IMR-90 (cell line): ENCODE measurements around the gene RUNX3. TPM values are rescaled to one million over a fixed set of nuclear protein-coding genes. Genes with fewer than 3 reads are reported as not detected.

ENCODE experiments used
- ATAC-seq: fragments of 200-7000 bp; cut with Tn5 transposase; 2 replicates; pipeline ENCODE4 v1.9.1; 2020; ENCODE audit warnings: low read depth, mild to moderate bottlenecking, moderate library complexity
- BruUV-seq: library from RNA; stranded (reverse); fragments of 400-500 nt; replicated peaks from 2 replicates; lab custom pipeline; 2021; lab: Mats Ljungman, UMichigan
- CTCF ChIA-PET: fragments of 300-600 bp; formaldehyde crosslinking; extraction: SDS; loops from one replicate; lab custom pipeline; 2021; ENCODE audit warnings: antibody characterized with exemption; lab: Yijun Ruan, JAX
- POLR2A ChIA-PET: fragments of 300-600 bp; sonication (Branson Sonifier 250); formaldehyde crosslinking; loops from one replicate; lab custom pipeline; 2022; ENCODE audit warnings: antibody characterized with exemption; ENCODE audit not compliant: unreplicated experiment; lab: Charles Lee
- DNase-seq: peaks from one replicate; pipeline ENCODE4 v3.0.0; 2013
- H2AFZ ChIP-seq: replicated peaks from 2 replicates; pipeline ENCODE3; 2013; ENCODE audit warnings: low read length, mild to moderate bottlenecking; ENCODE audit not compliant: poor library complexity
- H2AK5ac ChIP-seq: 2 replicates; pipeline ENCODE4 v1.6.1; 2013; ENCODE audit warnings: low read depth, low read length, inconsistent platforms
- H2AK9ac ChIP-seq: replicated peaks from 2 replicates; pipeline ENCODE3; 2013; ENCODE audit warnings: mild to moderate bottlenecking, low read depth, low read length, moderate library complexity; ENCODE audit not compliant: poor library complexity
- H2BK120ac ChIP-seq: 2 replicates; pipeline ENCODE4 v1.6.1; 2013; ENCODE audit warnings: low read depth, low read length, inconsistent platforms
- H2BK15ac ChIP-seq: 3 replicates; pipeline ENCODE4 v1.6.1; 2013; ENCODE audit warnings: low read depth, low read length, inconsistent platforms
- H2BK20ac ChIP-seq: 2 replicates; pipeline ENCODE4 v1.6.1; 2013; ENCODE audit warnings: low read depth, mild to moderate bottlenecking, inconsistent platforms, low read length, moderate library complexity
- H2BK5ac ChIP-seq: 2 replicates; pipeline ENCODE4 v1.6.1; 2013; ENCODE audit warnings: mild to moderate bottlenecking, low read depth, low read length, inconsistent platforms; ENCODE audit not compliant: poor library complexity, severe bottlenecking
- H3K14ac ChIP-seq: replicated peaks from 2 replicates; pipeline ENCODE4 v1.6.1; 2013; ENCODE audit warnings: low read depth, low read length, inconsistent platforms
- H3K18ac ChIP-seq: 2 replicates; pipeline ENCODE4 v1.6.1; 2013; ENCODE audit warnings: low read depth, low read length, control low read depth
- H3K23ac ChIP-seq: 2 replicates; pipeline ENCODE4 v1.6.1; 2013; ENCODE audit warnings: low read depth, low read length, inconsistent platforms
- H3K27ac ChIP-seq: 2 replicates; pipeline ENCODE4 v1.5.1; 2013; ENCODE audit warnings: mild to moderate bottlenecking, control low read depth, low read length; ENCODE audit not compliant: insufficient read depth
- H3K27me3 ChIP-seq: 2 replicates; pipeline ENCODE4 v1.6.1; 2013; ENCODE audit warnings: low read length; ENCODE audit not compliant: control insufficient read depth, insufficient read depth
- H3K36me3 ChIP-seq: 2 replicates; pipeline ENCODE4 v1.6.1; 2013; ENCODE audit warnings: low read length, mixed read lengths; ENCODE audit not compliant: control insufficient read depth, insufficient read depth
- H3K4ac ChIP-seq: 2 replicates; pipeline ENCODE4 v1.6.1; 2013; ENCODE audit warnings: low read depth, low read length, inconsistent platforms
- H3K4me1 ChIP-seq: 2 replicates; pipeline ENCODE4 v1.6.1; 2013; ENCODE audit warnings: low read length, mixed read lengths; ENCODE audit not compliant: control insufficient read depth, insufficient read depth
- H3K4me2 ChIP-seq: 2 replicates; pipeline ENCODE4 v1.6.1; 2013; ENCODE audit warnings: low read depth, mild to moderate bottlenecking, control low read depth, low read length, moderate library complexity
- H3K4me3 ChIP-seq: 2 replicates; pipeline ENCODE4 v1.5.1; 2013; ENCODE audit warnings: low read depth, mild to moderate bottlenecking, control low read depth, low read length, moderate library complexity; ENCODE audit not compliant: insufficient read depth
- H3K56ac ChIP-seq: 2 replicates; pipeline ENCODE4 v1.6.1; 2013; ENCODE audit warnings: low read length, inconsistent platforms; ENCODE audit not compliant: insufficient read depth; ENCODE audit errors: extremely low read depth
- H3K79me1 ChIP-seq, 2 experiments: 2 replicates each; pipeline ENCODE4 v1.6.1; 2013; ENCODE audit warnings: low read length in 2 of 2, inconsistent platforms in 1 of 2, low read depth in 1 of 2
- H3K9ac ChIP-seq: 2 replicates; pipeline ENCODE4 v1.6.1; 2013; ENCODE audit warnings: low read depth, low read length, control low read depth
- H3K9me1 ChIP-seq: 2 replicates; pipeline ENCODE4 v1.6.1; 2013; ENCODE audit warnings: low read length, inconsistent platforms; ENCODE audit not compliant: insufficient read depth
- H3K9me3 ChIP-seq: 2 replicates; pipeline ENCODE4 v1.6.1; 2013; ENCODE audit warnings: low read length; ENCODE audit not compliant: control insufficient read depth, insufficient read depth
- H4K20me1 ChIP-seq: 2 replicates; pipeline ENCODE4 v1.6.1; 2013; ENCODE audit warnings: low read length, inconsistent platforms; ENCODE audit not compliant: insufficient read depth
- H4K5ac ChIP-seq: 2 replicates; pipeline ENCODE4 v1.6.1; 2013; ENCODE audit warnings: mild to moderate bottlenecking, low read depth, low read length, control low read depth
- H4K8ac ChIP-seq, 2 experiments: 2 replicates each; pipeline ENCODE4 v1.6.1; 2013; ENCODE audit warnings: low read depth in 2 of 2, low read length in 2 of 2, control low read depth in 1 of 2, inconsistent platforms in 1 of 2
- H4K91ac ChIP-seq: 2 replicates; pipeline ENCODE4 v1.6.1; 2013; ENCODE audit warnings: low read depth, low read length, inconsistent platforms; ENCODE audit not compliant: insufficient read depth
- USF2 ChIP-seq: fragments of 150-350 bp; IDR thresholded peaks from 2 replicates; pipeline ENCODE4 v1.6.1; 2017; ENCODE audit warnings: mild to moderate bottlenecking, antibody characterized with exemption, low read length, low read depth
- WGBS, 2 experiments: methylation state at CpG; one replicate each; pipeline versions ENCODE4 v1.1.5 to v1.1.7; 2013; ENCODE audit warnings: missing lambda C conversion rate in 2 of 2; ENCODE audit not compliant: insufficient read length in 1 of 2; ENCODE audit errors: extremely low coverage in 2 of 2; 5-methylcytosine and 5-hydroxymethylcytosine counted together
- dilution Hi-C: fragments of 300-500 bp; cut with HindIII; formaldehyde crosslinking; loops from one replicate; pipeline ENCODE4 v1.14.3; 2018; ENCODE audit warnings: low sequenced_read_pairs; ENCODE audit not compliant: unreplicated experiment
- in situ Hi-C: fragments of 300-500 bp; cut with MboI; formaldehyde crosslinking; loops from 3 replicates; pipeline ENCODE4 v1.14.3; 2019; ENCODE audit warnings: low sequenced_read_pairs, inconsistent platforms, mixed read lengths
- intact Hi-C: fragments of 100-400 bp; cut with micrococcal nuclease; formaldehyde crosslinking; loops from 2 replicates; pipeline ENCODE4 v1.10.0; 2022
- polyA plus RNA-seq, 3 experiments: library from polyadenylated mRNA; depleted of rRNA; stranded (reverse); fragments of >200 nt; gene quantifications; 2 replicates each; pipeline ENCODE4 v1.2.3, GENCODE V29; 2012; ENCODE audit warnings: low replicate concordance in 1 of 3
- total RNA-seq: library from RNA; depleted of rRNA; stranded (reverse); fragments of >200 nt; gene quantifications from 2 replicates; pipeline ENCODE4 v1.2.3, GENCODE V29; 2012

Gene RUNX3
- total and polyA plus RNA-seq, 2 of the 4 experiments (the other 2 are of a cell fraction), result 0.07 TPM; not detected in 1

GRCh38 chr1:24888971-24889676 is 41.0 kb downstream of the RUNX3 start:
- TF ChIP-seq USF2, result no peak
- Histone ChIP-seq H2AK5ac (no peak overlapping the region), H2BK120ac (no peak overlapping the region), H3K4me3 (no peak overlapping the region), H3K9me3 (peaks cover 10% of the 10 kb centered on the region; the same call in 1 of the 2 replicates), H3K4me2 (peak overlapping the region; percentile 20; the same call in 1 of the 2 replicates), H2BK5ac (no peak overlapping the region), H2AFZ (no peak overlapping the region), H3K9ac (no peak overlapping the region), H4K8ac (no peak overlapping the region), H4K20me1 (no peaks in the 10 kb centered on the region), H3K4me1 (no peaks in the 10 kb centered on the region), H4K91ac (no peak overlapping the region), H3K14ac (no peak overlapping the region), H2AK9ac (no peak overlapping the region), H3K18ac (no peak overlapping the region), H4K5ac (no peak overlapping the region), H3K9me1 (no peaks in the 10 kb centered on the region), H3K56ac (no peak overlapping the region), H3K4ac (no peak overlapping the region), H3K36me3 (no peaks in the 10 kb centered on the region), H3K27ac (no peak overlapping the region), H2BK15ac (no peak overlapping the region), H3K23ac (no peak overlapping the region), H2BK20ac (no peak overlapping the region), H3K79me1 (no peaks in the 10 kb centered on the region), H3K27me3 (peaks cover 15% of the 10 kb centered on the region)
- peak; percentile 67 for DNase-seq
- dilution Hi-C loops (no loop called here), intact Hi-C loops (no loop called here), in situ Hi-C loops (no loop called here)
- no TSS peak for BruUV-seq
- ChIA-PET POLR2A (no interaction called here), CTCF (no interaction called here)
- no CpG with 5 or more reads among the region's 4 CpGs for WGBS, 2 experiments
- ATAC-seq, result peak; percentile 82
